Hematopoietic multipotent progenitor cell treated with erythropoietin and hydrocortisone succinate and interleukin-3 and kit ligand, for 15 days (in vitro differentiated cells): ENCODE measurements around the gene VSTM4.

Source experiments
- DNase-seq: peaks from one replicate; pipeline ENCODE4 v3.0.0-alpha.2; 2015; ENCODE audit warnings: low spot score

The VSTM4 gene

GRCh38 chr10:49070701-49071100 lies 44.6 kb downstream of the VSTM4 start:
- DNase-seq, result no peak

- no peak for DNase-seq
Measured at GRCh38 chr10:49068672-49069217, 46.6 kb downstream of the VSTM4 start.

GRCh38 chr10:49068209-49068608 lies 47.1 kb downstream of the VSTM4 start:
- no peak for DNase-seq

GRCh38 chr10:49066944-49067730 lies 48.2 kb downstream of the VSTM4 start:
- no peak for DNase-seq

- DNase-seq, result no peak
Measured at GRCh38 chr10:49062229-49062628, 53.1 kb downstream of the VSTM4 start.

- DNase-seq, result no peak
Measured at GRCh38 chr10:49061667-49062066, 53.7 kb downstream of the VSTM4 start.

- DNase-seq, result no peak
Measured at GRCh38 chr10:49058463-49059255, 56.7 kb downstream of the VSTM4 start.

GRCh38 chr10:49057231-49057880 lies 58.0 kb downstream of the VSTM4 start:
- DNase-seq, result no peak

- no peak for DNase-seq
Measured at GRCh38 chr10:49056356-49056755, 59.0 kb downstream of the VSTM4 start.

- DNase-seq, result no peak
Measured at GRCh38 chr10:49055221-49055849, 60.0 kb downstream of the VSTM4 start.

- no peak for DNase-seq
Measured at GRCh38 chr10:49054753-49055152, 60.6 kb downstream of the VSTM4 start.

GRCh38 chr10:49053998-49054692 lies 61.2 kb downstream of the VSTM4 start:
- no peak for DNase-seq

- no peak for DNase-seq
Measured at GRCh38 chr10:49053053-49053997, 62.0 kb downstream of the VSTM4 start.

GRCh38 chr10:49052069-49052468 lies 63.3 kb downstream of the VSTM4 start:
- no peak for DNase-seq

GRCh38 chr10:49050906-49051305 lies 64.4 kb downstream of the VSTM4 start:
- no peak for DNase-seq

GRCh38 chr10:49050366-49050765 lies 65.0 kb downstream of the VSTM4 start:
- DNase-seq, result no peak

- no peak for DNase-seq
Measured at GRCh38 chr10:49049660-49050059, 65.7 kb downstream of the VSTM4 start.

GRCh38 chr10:49047128-49047639 lies 68.1 kb downstream of the VSTM4 start:
- DNase-seq, result no peak

- DNase-seq, result no peak
Measured at GRCh38 chr10:49044293-49045193, 70.8 kb downstream of the VSTM4 start.
